ENCODE measurements around the gene MARK4. TPM values are rescaled to one million over a fixed set of nuclear protein-coding genes. Genes with fewer than 3 reads are reported as not detected.

The MARK4 gene
- polyA plus RNA-seq, 1 donor (not counting 4 experiments of a cell fraction or from before 2014, with no cell fraction given) = 19.7 TPM

- DNase-seq (ENCODE audit: low read depth, low spot score) (no peak), FAIRE-seq (no peak)
- Histone ChIP-seq H3K9me1 (ENCODE audit: control insufficient read depth, extremely low read depth, insufficient read depth, low read length) (no peaks in the 10 kb centered on the region), H3K36me3 (ENCODE audit: control insufficient read depth in 2 of 2, extremely low read depth in 1 of 2, insufficient read depth in 2 of 2, low read length in 2 of 2) (peaks cover 14 to 26% of the 10 kb centered on the region in 2 experiments), H3K27ac (ENCODE audit: control insufficient read depth, insufficient read depth, low read length) (no peak overlapping the region), H3K4me1 (ENCODE audit: control insufficient read depth, extremely low read depth, insufficient read depth, low read length) (no peaks in the 10 kb centered on the region), H2AFZ (ENCODE audit: control insufficient read depth, low read length) (no peak overlapping the region), H3K27me3 (ENCODE audit: control insufficient read depth, extremely low read depth, insufficient read depth, low read length) (no peaks in the 10 kb centered on the region), H3K9ac (ENCODE audit: control insufficient read depth, extremely low read depth, insufficient read depth, low read length) (no peak overlapping the region), H3K9me3 (ENCODE audit: control insufficient read depth, low read depth, low read length) (no peaks in the 10 kb centered on the region), H3K4me3 (ENCODE audit: control insufficient read depth in 2 of 3, extremely low read depth in 1 of 3, insufficient read depth in 2 of 3, low read depth in 1 of 3, low read length in 3 of 3) (no peak overlapping the region), H4K20me1 (ENCODE audit: control insufficient read depth, extremely low read depth, insufficient read depth, low read length) (no peaks in the 10 kb centered on the region), H3K79me2 (ENCODE audit: control insufficient read depth, insufficient read depth, low read length) (no peaks in the 10 kb centered on the region), H3K4me2 (ENCODE audit: control insufficient read depth, extremely low read depth, insufficient read depth, low read depth, low read length) (no peak overlapping the region)
- dilution Hi-C loops (cut with MboI; ENCODE audit: extremely low pct_ligation_motif_present, low sequenced_read_pairs) = no loop called here
- no peak for TF ChIP-seq CTCF (optimal IDR thresholded peaks at IDR 0.05 in 1 of 3, IDR thresholded peaks at IDR 0.05 in 1 of 3, conservative IDR thresholded peaks at IDR 0.05 in 1 of 3; ENCODE audit: extremely low read depth in 1 of 3, insufficient read depth in 2 of 3, low read length in 3 of 3)
- no peak for TF ChIP-seq EZH2 (IDR thresholded peaks at IDR 0.05; ENCODE audit: low read length)
Observed at GRCh38 chr19:45280471-45280961, 29.4 kb downstream of the MARK4 start.

- dilution Hi-C loops (cut with MboI; ENCODE audit: extremely low pct_ligation_motif_present, low sequenced_read_pairs) = no loop called here
Observed at GRCh38 chr19:45283443-45284033, 32.5 kb downstream of the MARK4 start.

More at GRCh38 chr19:45283443-45284033, 32.5 kb downstream of the MARK4 start:
- Histone ChIP-seq H3K27ac (ENCODE audit: control insufficient read depth, insufficient read depth, low read length) (no peak overlapping the region), H3K9me3 (ENCODE audit: control insufficient read depth, low read depth, low read length) (no peaks in the 10 kb centered on the region), H3K9me1 (ENCODE audit: control insufficient read depth, extremely low read depth, insufficient read depth, low read length) (no peaks in the 10 kb centered on the region), H3K4me3 (ENCODE audit: control insufficient read depth in 2 of 3, extremely low read depth in 1 of 3, insufficient read depth in 2 of 3, low read depth in 1 of 3, low read length in 3 of 3) (no peak overlapping the region), H3K4me2 (ENCODE audit: control insufficient read depth, extremely low read depth, insufficient read depth, low read depth, low read length) (no peak overlapping the region), H3K9ac (ENCODE audit: control insufficient read depth, extremely low read depth, insufficient read depth, low read length) (no peak overlapping the region), H4K20me1 (ENCODE audit: control insufficient read depth, extremely low read depth, insufficient read depth, low read length) (no peaks in the 10 kb centered on the region), H3K27me3 (ENCODE audit: control insufficient read depth, extremely low read depth, insufficient read depth, low read length) (no peaks in the 10 kb centered on the region), H2AFZ (ENCODE audit: control insufficient read depth, low read length) (no peak overlapping the region), H3K4me1 (ENCODE audit: control insufficient read depth, extremely low read depth, insufficient read depth, low read length) (no peaks in the 10 kb centered on the region), H3K79me2 (ENCODE audit: control insufficient read depth, insufficient read depth, low read length) (no peaks in the 10 kb centered on the region), H3K36me3 (ENCODE audit: control insufficient read depth in 2 of 2, extremely low read depth in 1 of 2, insufficient read depth in 2 of 2, low read length in 2 of 2) (peaks cover 18 to 20% of the 10 kb centered on the region in 2 experiments)
- DNase-seq (ENCODE audit: low read depth, low spot score) (no peak), FAIRE-seq (no peak)
- TF ChIP-seq CTCF (optimal IDR thresholded peaks at IDR 0.05 in 1 of 3, IDR thresholded peaks at IDR 0.05 in 1 of 3, conservative IDR thresholded peaks at IDR 0.05 in 1 of 3; ENCODE audit: extremely low read depth in 1 of 3, insufficient read depth in 2 of 3, low read length in 3 of 3) (no peak), EZH2 (IDR thresholded peaks at IDR 0.05; ENCODE audit: low read length) (no peak)
